Activated CD4-positive, alpha-beta T cell treated with anti-CD3 and anti-CD28 coated beads, Interleukin-2, amount 10 ng/mL, durations not matched to agents 7 days and 5 days (primary cell): ENCODE results near the gene ZMIZ2. TPM values are rescaled to one million over a fixed set of nuclear protein-coding genes. Genes with fewer than 3 reads are reported as not detected.

ENCODE experiments used
- CTCF ChIA-PET: fragments of 350-600 bp; sonication (Branson Sonifier 250); formaldehyde crosslinking; loops from one replicate; lab custom pipeline; 2021; ENCODE audit warnings: antibody characterized with exemption; lab: Charles Lee
- POLR2A ChIA-PET: fragments of 350-600 bp; sonication (Branson Sonifier 250); formaldehyde crosslinking; loops from one replicate; lab custom pipeline; 2021; ENCODE audit warnings: antibody characterized with exemption; lab: Charles Lee
- DNase-seq: peaks from one replicate; pipeline ENCODE4 v3.0.0-alpha.2; 2020
- H3K27ac Mint-ChIP-seq: one replicate; pipeline ENCODE4 v1.8.0; 2021; ENCODE audit warnings: mild to moderate bottlenecking, moderate library complexity, mixed read lengths
- H3K27me3 Mint-ChIP-seq: one replicate; pipeline ENCODE4 v1.8.0; 2021; ENCODE audit warnings: mixed read lengths
- H3K36me3 Mint-ChIP-seq: one replicate; pipeline ENCODE4 v1.8.0; 2021; ENCODE audit warnings: low read depth, mixed read lengths
- H3K4me1 Mint-ChIP-seq: one replicate; pipeline ENCODE4 v1.8.0; 2021; ENCODE audit warnings: mixed read lengths
- H3K4me3 Mint-ChIP-seq: one replicate; pipeline ENCODE4 v1.8.0; 2021; ENCODE audit warnings: mild to moderate bottlenecking, moderate library complexity, mixed read lengths
- H3K9me3 Mint-ChIP-seq: one replicate; pipeline ENCODE4 v1.8.0; 2021; ENCODE audit warnings: mixed read lengths
- total RNA-seq, 2 experiments: library from RNA; stranded (reverse); gene quantifications; one replicate each; pipeline ENCODE4 v1.2.3, GENCODE V29; 2021

The ZMIZ2 gene
- total RNA-seq, 2 experiments from 2014 or later = 98.6 to 100 TPM

DNA sequence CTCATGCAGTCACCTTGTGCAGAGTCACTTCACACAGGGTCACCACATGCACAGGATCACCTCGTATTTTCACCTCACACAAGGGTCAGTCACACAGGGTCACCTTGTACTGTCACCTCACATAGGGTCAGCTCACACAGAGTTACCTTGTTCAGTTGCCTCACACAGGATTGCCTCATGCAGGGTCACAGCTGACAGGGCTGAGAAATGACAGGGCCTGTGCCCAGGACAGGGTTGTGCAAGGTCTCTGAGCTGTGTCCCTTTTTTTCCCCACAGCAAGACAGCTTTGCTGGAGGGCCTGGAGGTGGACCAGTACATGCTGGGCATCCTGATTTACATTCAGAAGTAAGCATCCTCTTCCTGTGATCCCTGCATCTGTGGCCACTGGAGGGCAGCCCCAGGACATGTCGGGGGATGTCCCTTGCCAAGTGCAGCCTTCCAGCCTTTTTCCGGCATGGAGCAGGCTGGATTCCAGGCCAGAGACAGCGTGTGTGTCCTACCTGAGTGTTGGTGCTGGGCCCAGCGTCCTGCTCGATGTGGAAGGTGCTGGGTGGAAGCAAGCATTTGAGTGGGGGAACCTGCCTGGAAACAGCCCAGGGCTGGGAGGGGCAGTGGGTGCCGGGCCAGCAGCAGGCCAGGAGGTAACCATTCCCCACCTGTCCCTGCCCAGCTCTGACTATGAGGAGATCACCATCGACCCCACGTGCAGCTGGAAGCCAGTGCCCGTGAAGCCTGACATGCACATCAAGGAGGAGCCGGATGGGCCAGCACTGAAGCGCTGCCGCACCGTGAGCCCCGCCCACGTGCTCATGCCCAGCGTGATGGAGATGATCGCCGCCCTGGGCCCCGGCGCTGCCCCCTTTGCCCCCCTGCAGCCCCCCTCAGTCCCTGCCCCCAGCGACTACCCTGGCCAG, 16.3 kb downstream of the ZMIZ2 start:
- H3K9me3 Mint-ChIP-seq = no peaks in the 10 kb centered on the region
- H3K27ac Mint-ChIP-seq = no peak overlapping the region
- ChIA-PET CTCF (interaction anchor here (1.3 to 2.7 kb wide), 2 partner anchors 8 to 27 kb away, joined by 3 to 8 read pairs; no protein-coding TSS in a partner anchor), POLR2A (no interaction called here)
- peaks cover 38% of the 10 kb centered on the region for H3K36me3 Mint-ChIP-seq
- H3K27me3 Mint-ChIP-seq = no peaks in the 10 kb centered on the region
- peaks cover 30% of the 10 kb centered on the region for H3K4me1 Mint-ChIP-seq
- no peak for DNase-seq
- H3K4me3 Mint-ChIP-seq = no peak overlapping the region

DNA sequence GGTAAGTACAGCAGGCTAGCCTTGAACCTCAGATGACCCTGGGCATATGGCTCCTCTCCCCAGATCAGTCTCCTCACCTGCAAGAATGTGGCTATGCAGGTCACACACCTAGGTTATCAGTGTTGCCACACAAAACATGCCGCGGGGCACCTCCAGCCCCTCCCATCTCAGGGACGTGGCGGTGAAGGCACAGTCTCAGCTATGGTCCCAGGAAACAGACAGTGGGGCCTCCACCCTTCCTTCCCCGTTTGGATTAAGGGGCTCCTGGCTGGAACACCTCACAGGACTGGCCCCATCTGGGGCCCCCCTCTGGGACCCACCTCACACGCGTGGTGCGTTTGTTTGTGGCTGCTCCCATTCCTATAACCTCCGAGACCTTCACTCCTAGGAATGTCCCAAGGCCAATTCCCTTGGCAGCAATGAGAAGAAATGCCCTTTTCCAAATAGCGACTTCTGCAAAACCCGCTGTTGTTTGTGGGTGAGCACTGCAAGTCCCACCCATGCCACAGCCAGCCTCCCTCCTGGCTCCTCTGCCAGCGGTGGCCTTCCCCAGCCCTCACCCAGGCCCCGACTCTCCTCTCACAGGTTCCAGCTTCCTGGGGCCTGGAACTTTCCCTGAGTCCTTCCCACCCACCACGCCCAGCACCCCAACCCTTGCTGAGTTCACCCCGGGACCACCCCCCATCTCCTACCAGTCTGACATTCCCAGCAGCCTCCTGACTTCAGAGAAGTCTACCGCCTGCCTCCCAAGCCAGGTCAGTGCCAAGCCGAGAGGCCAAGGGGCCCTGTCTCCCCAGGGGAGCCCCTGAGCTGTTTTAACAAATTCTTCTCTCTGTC, 17.1 kb downstream of the ZMIZ2 start:
- H3K4me3 Mint-ChIP-seq = no peak overlapping the region
- peak overlapping the region; percentile 31 for H3K27ac Mint-ChIP-seq
- peaks cover 38% of the 10 kb centered on the region for H3K36me3 Mint-ChIP-seq
- no peaks in the 10 kb centered on the region for H3K9me3 Mint-ChIP-seq
- ChIA-PET POLR2A (no interaction called here), CTCF (interaction anchor here (2.7 kb wide), 1 partner anchor 7 kb away, joined by 8 read pairs; no protein-coding TSS in a partner anchor)
- peaks cover 38% of the 10 kb centered on the region for H3K4me1 Mint-ChIP-seq
- DNase-seq = no peak
- H3K27me3 Mint-ChIP-seq = no peaks in the 10 kb centered on the region

DNA sequence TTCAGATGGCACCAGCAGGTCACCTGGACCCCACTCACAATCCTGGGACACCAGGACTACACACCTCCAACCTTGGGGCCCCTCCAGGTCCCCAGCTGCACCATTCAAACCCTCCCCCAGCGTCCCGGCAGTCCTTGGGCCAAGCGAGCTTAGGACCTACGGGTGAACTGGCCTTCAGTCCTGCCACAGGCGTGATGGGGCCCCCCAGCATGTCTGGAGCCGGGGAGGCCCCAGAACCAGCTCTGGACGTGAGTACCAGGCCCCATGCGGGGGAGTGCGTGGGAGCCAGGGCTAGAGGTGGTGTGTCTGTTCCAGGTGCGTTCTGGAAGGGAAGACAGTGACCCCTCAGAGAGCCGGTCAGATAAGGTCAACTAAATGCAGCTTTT, 17.8 kb downstream of the ZMIZ2 start:
- no peak overlapping the region for H3K4me3 Mint-ChIP-seq
- DNase-seq = no peak
- CTCF ChIA-PET = no interaction called here
- H3K36me3 Mint-ChIP-seq = peaks cover 37% of the 10 kb centered on the region
- POLR2A ChIA-PET = interaction anchor here (0.6 kb wide), 1 partner anchor 11 kb away, joined by 3 read pairs; no protein-coding TSS in a partner anchor
- H3K4me1 Mint-ChIP-seq = peaks cover 43% of the 10 kb centered on the region
- no peaks in the 10 kb centered on the region for H3K9me3 Mint-ChIP-seq
- H3K27me3 Mint-ChIP-seq = no peaks in the 10 kb centered on the region
- no peak overlapping the region for H3K27ac Mint-ChIP-seq

DNA sequence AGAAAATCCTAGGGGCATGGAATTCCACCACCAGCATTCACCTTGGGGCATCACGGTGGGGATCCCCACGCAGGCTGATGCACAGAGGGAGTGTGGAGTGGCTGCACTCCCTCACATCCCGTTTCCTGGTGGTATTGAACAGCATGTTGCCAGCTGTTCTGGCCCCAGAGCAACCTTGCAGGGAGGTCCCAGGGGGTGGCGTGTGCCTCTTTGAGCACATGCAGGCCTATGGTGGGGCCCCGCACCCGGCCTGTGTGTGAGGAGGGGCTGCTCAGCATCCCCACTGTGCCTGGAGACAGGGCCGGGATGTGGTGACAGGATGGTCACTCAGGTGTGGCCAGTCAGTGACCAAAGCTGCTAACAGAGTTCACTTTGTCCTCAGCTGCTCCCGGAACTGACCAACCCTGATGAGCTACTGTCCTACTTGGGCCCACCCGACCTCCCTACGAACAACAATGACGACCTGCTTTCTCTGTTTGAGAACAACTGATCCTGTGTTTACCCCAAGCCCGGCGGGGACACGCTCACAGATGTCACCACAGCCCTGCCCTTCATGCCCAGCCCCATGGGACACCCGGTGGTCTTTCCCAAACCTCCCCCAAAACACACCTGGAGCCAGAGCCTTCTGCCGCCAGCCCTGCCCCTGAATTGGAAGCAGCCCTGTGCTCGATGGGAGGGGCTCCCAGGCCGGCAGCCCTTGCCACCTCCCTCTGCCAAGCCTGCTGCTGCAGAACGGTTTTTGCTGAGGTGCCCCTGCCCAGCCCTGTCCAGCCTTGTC, 18.7 kb downstream of the ZMIZ2 start:
- Mint-ChIP-seq H3K36me3 (peaks cover 33% of the 10 kb centered on the region), H3K27me3 (no peaks in the 10 kb centered on the region), H3K4me1 (peaks cover 44% of the 10 kb centered on the region), H3K9me3 (no peaks in the 10 kb centered on the region), H3K4me3 (no peak overlapping the region), H3K27ac (peak overlapping the region; percentile 83)
- POLR2A ChIA-PET = interaction anchor here (0.6 kb wide), 1 partner anchor 10 kb away, joined by 3 read pairs; no protein-coding TSS in a partner anchor
- CTCF ChIA-PET = interaction anchor here (0.5 to 1.1 kb wide), 3 partner anchors 14 to 126 kb away, joined by 3 to 4 read pairs (median 3); no protein-coding TSS in a partner anchor
- no peak for DNase-seq

DNA sequence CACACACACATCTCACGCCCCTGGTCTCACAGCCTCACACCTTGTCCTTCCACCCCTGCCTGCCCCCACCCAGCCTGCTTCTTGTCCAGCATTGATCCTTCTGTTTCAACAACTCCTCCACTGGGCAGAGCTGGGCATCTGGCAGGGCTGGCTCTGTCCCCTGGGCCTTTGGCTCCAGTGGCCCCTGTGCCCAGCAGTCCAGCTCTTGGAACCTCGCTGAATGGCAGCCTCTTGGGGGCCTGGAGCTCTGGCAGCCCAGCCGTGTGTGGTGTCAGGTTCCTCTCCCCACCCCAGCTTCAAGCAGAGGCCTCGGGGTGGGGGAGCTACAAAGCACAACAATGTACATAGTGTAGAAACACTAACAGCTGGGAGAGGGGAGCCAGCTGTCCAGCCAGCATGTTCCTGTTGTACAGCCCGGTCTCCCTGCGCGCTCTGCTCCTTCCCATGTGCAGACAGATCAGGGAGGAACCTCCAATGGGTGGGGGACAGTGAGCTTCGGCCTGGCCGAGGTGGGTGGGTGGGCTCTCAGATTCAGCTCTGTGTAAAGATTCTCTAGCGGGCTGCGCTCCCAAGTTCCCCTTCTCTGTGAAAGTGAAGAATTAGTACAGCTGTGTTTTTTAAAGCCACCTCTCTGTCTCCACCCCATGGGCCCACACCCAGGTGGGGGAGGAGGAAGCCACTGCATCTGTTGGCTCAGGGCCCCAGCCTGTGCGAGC, 19.4 kb downstream of the ZMIZ2 start:
- peak; percentile 60 for DNase-seq
- H3K27me3 Mint-ChIP-seq = no peaks in the 10 kb centered on the region
- no peak overlapping the region for H3K4me3 Mint-ChIP-seq
- CTCF ChIA-PET = interaction anchor here (0.5 to 1.1 kb wide), 4 partner anchors 15 to 715 kb away, joined by 3 to 4 read pairs (median 4); no protein-coding TSS in a partner anchor
- POLR2A ChIA-PET = no interaction called here
- peak overlapping the region; percentile 83 for H3K27ac Mint-ChIP-seq
- peaks cover 44% of the 10 kb centered on the region for H3K4me1 Mint-ChIP-seq
- H3K36me3 Mint-ChIP-seq = peaks cover 27% of the 10 kb centered on the region
- H3K9me3 Mint-ChIP-seq = no peaks in the 10 kb centered on the region

DNA sequence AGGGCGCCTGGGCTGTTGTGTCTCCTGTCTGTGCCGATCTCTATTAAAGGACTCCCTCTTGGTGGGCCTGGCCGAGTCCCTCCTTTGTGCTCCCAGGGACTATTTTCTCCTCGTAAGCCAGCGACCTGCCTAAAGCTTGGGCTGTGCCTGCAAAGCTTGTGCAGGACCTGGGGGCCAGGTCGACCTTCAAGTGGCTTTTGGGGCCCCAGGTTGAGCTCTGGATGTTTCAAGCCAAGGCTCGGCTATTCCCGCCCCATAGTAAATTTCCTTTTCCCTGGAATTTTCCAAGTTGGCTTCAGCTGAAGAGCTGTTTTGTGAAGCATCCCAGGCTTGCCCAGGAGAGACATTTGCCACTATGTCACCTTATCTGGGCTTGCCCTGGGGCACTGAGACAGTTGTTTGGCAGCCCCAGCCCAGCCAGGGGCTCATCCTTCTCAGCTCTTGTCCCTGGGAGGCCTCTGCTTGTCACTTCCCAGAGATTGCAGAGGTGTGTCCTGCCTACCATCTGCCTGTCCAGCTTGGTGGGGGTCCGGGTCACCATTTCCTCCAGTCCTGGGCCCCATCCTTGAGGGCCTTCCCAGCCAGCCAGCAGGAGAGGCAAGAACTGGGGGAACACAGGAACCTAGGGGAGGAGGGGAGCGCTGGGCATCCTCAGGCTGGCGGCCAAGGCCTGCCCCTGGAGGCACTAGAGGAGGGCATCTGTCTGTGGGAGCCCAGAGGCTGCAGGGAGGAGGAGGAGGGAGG, 20.2 kb downstream of the ZMIZ2 start:
- Mint-ChIP-seq H3K9me3 (no peaks in the 10 kb centered on the region), H3K36me3 (peaks cover 21% of the 10 kb centered on the region), H3K27ac (peak overlapping the region; percentile 83), H3K27me3 (no peaks in the 10 kb centered on the region), H3K4me3 (no peak overlapping the region), H3K4me1 (peaks cover 44% of the 10 kb centered on the region)
- ChIA-PET CTCF (interaction anchor here (1.1 to 1.6 kb wide), 3 partner anchors 9 to 16 kb away, joined by 3 to 4 read pairs (median 3); no protein-coding TSS in a partner anchor), POLR2A (no interaction called here)
- no peak for DNase-seq

DNA sequence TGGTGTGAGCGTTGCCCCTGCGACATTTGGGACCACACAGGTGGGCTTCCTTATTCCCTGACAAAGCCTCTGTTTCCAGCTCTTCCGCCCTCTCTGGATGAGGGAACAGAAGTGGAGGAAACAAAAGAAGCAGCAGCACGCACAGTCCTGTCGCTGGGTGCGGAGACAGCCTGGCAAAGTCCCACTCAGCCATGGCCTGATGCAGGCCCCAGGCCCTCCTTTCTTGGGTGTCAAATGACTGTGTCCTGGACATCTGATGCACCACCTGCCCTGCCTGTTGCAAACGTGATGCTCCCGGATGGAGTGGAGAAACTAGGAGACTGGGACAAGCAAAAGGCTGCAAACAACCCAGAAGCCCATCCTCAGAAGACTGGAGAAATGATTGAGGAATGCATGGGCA, 20.7 kb downstream of the ZMIZ2 start:
- H3K4me1 Mint-ChIP-seq = peaks cover 44% of the 10 kb centered on the region
- no peaks in the 10 kb centered on the region for H3K9me3 Mint-ChIP-seq
- no peak overlapping the region for H3K4me3 Mint-ChIP-seq
- POLR2A ChIA-PET = no interaction called here
- CTCF ChIA-PET = interaction anchor here (1.5 to 1.6 kb wide), 2 partner anchors 10 to 14 kb away, joined by 3 read pairs; no protein-coding TSS in a partner anchor
- no peak for DNase-seq
- H3K27me3 Mint-ChIP-seq = no peaks in the 10 kb centered on the region
- peak overlapping the region; percentile 83 for H3K27ac Mint-ChIP-seq
- H3K36me3 Mint-ChIP-seq = peaks cover 19% of the 10 kb centered on the region

DNA sequence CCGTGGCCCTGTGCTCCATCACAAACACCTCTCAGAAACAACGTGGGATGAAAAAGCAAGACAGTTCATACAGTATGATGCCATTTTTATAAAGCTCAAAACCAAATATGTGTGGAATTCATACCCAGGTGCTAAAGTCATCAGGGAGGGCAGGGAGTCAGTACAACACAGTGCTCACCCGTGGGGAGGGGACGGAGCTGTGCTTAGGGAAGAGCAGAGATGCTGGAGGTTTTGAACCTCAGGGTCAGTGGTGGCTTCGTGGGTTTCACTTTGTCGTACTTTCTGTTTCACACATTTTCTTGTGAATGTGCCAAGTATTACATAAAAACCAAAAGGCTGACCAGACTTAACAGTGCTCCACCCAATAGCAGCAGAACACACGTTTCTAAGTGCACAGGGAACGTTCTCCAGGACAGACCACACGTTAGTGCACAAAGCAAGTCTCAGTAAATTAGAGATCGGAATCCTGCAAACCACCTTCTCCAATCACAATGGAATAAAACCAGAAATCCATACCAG, 21.2 kb downstream of the ZMIZ2 start:
- peak; percentile 50 for DNase-seq
- Mint-ChIP-seq H3K27ac (peak overlapping the region; percentile 83), H3K4me3 (peak overlapping the region; percentile 11), H3K36me3 (peaks cover 18% of the 10 kb centered on the region), H3K9me3 (no peaks in the 10 kb centered on the region), H3K27me3 (no peaks in the 10 kb centered on the region), H3K4me1 (peaks cover 44% of the 10 kb centered on the region)
- POLR2A ChIA-PET = no interaction called here
- CTCF ChIA-PET = interaction anchor here (1.1 to 1.6 kb wide), 3 partner anchors 10 to 78 kb away, joined by 3 to 4 read pairs (median 3); partner anchors contain the start of gene H2AZ2

DNA sequence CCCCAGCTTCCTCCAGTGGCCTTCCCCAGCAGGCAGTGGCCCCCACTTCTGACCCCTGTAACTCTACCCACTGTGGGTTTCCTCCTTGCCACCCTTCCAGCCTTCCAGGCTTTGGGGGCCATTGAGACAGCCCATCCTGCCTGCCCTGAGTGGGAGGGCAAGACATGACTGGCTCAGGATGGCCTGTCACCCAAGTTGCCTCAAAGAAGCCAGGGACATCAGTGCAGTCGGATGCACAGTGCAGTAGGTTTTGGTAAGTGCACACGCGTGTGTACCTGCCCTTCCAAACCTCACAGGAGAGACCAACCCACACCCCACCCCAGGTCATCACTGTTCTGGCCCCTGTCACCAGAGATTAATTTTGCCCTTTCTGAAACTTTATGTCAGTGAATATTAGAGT, 22.7 kb downstream of the ZMIZ2 start:
- Mint-ChIP-seq H3K27ac (peak overlapping the region; percentile 54), H3K9me3 (peaks cover 4% of the 10 kb centered on the region), H3K27me3 (peaks cover 8% of the 10 kb centered on the region), H3K4me3 (no peak overlapping the region), H3K4me1 (peaks cover 44% of the 10 kb centered on the region), H3K36me3 (peaks cover 18% of the 10 kb centered on the region)
- ChIA-PET CTCF (interaction anchor here (1.0 to 1.4 kb wide), 2 partner anchors 20 to 76 kb away, joined by 3 to 4 read pairs; no protein-coding TSS in a partner anchor), POLR2A (no interaction called here)
- no peak for DNase-seq

DNA sequence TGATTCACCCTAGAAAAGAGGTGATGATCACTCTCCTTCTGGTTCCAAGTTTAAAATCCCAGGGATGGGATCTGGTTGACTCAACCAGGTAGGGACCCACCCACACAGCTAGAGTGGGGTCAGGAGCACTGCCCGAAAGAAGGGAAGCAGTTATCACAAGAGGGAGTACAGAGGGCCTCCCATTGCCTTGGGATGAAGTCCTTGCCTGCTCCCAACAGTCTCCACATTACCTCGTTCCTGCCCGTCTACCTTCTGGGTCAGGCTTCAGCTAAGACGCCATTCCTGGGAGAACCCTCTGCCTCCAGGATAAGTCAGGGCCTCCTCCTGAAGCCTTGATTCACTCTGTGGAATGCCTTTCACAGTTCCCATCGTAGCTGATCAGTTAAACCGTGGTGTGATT, 23.8 kb downstream of the ZMIZ2 start:
- peaks cover 17% of the 10 kb centered on the region for H3K36me3 Mint-ChIP-seq
- ChIA-PET POLR2A (interaction anchor here (0.6 kb wide), 1 partner anchor 22 kb away, joined by 6 read pairs; no protein-coding TSS in a partner anchor), CTCF (interaction anchor here (0.8 to 2.5 kb wide), 5 partner anchors 8 to 75 kb away, joined by 3 to 8 read pairs (median 4); no protein-coding TSS in a partner anchor)
- peaks cover 4% of the 10 kb centered on the region for H3K9me3 Mint-ChIP-seq
- no peak overlapping the region for H3K4me3 Mint-ChIP-seq
- DNase-seq = no peak
- H3K27me3 Mint-ChIP-seq = peaks cover 8% of the 10 kb centered on the region
- H3K4me1 Mint-ChIP-seq = peaks cover 39% of the 10 kb centered on the region
- no peak overlapping the region for H3K27ac Mint-ChIP-seq
